Body of pancreas (tissue), 4 donors: ENCODE results near the gene LRRC37A3.
"Not testable (repeated sequence)": the region's sequence is repeated elsewhere in the genome, so short reads cannot be mapped to it uniquely, and the experiment has no call there.

Experiments used
- CTCF ChIP-seq, 7 experiments: fragments of 450-650 bp in 4 of 7; fragments of 200-600 bp in 3 of 7; sonication (generic) in 3 of 7; IDR thresholded peaks; one replicate each; pipeline ENCODE4 v1.5.1; 2016 to 2019; ENCODE audit warnings: antibody characterized with exemption in 7 of 7
- POLR2A ChIP-seq, 3 donors: fragments of 450-650 bp; IDR thresholded peaks; one replicate each; pipeline ENCODE4 v1.6.1; 2016; ENCODE audit warnings: antibody characterized with exemption in 3 of 3, mild to moderate bottlenecking in 2 of 3

DNA sequence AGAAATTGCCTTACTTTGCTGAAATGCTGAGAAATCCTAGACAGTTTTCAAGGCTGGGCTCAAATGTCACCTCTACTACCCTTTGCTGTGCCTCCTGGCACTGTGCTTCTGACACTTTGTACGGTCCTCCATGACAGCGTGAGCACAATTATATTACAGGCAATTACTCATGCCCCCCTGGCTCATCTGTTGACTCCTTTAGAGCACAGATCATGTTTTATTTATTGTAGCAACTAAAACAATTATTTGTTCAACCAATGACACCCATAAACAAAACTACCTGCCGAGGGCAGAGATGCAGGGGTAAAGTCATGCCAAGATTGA lies 9.1 kb downstream of the LRRC37A3 start:
- TF ChIP-seq CTCF, POLR2A (IDR thresholded peaks at IDR 0.05): not testable (repeated sequence)
